HG02642 (cell line): ENCODE results near the gene PEX26.
"Not testable (repeated sequence)": the region's sequence is repeated elsewhere in the genome, so short reads cannot be mapped to it uniquely, and the experiment has no call there.

ENCODE experiments used
- ATAC-seq: cut with Tn5 transposase; IDR thresholded peaks from one replicate; pipeline ENCODE4 v1.9.1; 2021; ENCODE audit warnings: mild to moderate bottlenecking; ENCODE audit not compliant: unreplicated experiment, poor library complexity

Gene PEX26

GRCh38 chr22:18070556-18071306, 7.1 kb upstream of the PEX26 start:
- no peak for ATAC-seq

GRCh38 chr22:18071307-18071967, 6.4 kb upstream of the PEX26 start:
- not testable (repeated sequence) for ATAC-seq

GRCh38 chr22:18071968-18072310, 5.9 kb upstream of the PEX26 start:
- ATAC-seq = no peak

GRCh38 chr22:18073467-18073866, 4.3 kb upstream of the PEX26 start:
- no peak for ATAC-seq

GRCh38 chr22:18073927-18074326, 3.9 kb upstream of the PEX26 start:
- not testable (repeated sequence) for ATAC-seq

GRCh38 chr22:18075101-18075719, 2.6 kb upstream of the PEX26 start:
- no peak for ATAC-seq

- no peak for ATAC-seq
Observed at GRCh38 chr22:18075720-18076497, 1.9 kb upstream of the PEX26 start.

- ATAC-seq = peak; percentile 7
Observed at GRCh38 chr22:18077087-18077638, 627 bp upstream of the PEX26 start.

- peak; percentile 31 for ATAC-seq
Observed at GRCh38 chr22:18078329-18079041, 695 bp downstream of the PEX26 start.

GRCh38 chr22:18079706-18080233, 2.0 kb downstream of the PEX26 start:
- ATAC-seq = no peak

GRCh38 chr22:18081416-18081815, 3.6 kb downstream of the PEX26 start:
- no peak for ATAC-seq

- no peak for ATAC-seq
Observed at GRCh38 chr22:18082467-18082866, 4.7 kb downstream of the PEX26 start.

- ATAC-seq = no peak
Observed at GRCh38 chr22:18083406-18083805, 5.6 kb downstream of the PEX26 start.

GRCh38 chr22:18085188-18085587, 7.4 kb downstream of the PEX26 start:
- ATAC-seq = no peak

GRCh38 chr22:18087350-18087855, 9.6 kb downstream of the PEX26 start:
- ATAC-seq = no peak

- no peak for ATAC-seq
Observed at GRCh38 chr22:18088825-18089568, 11.2 kb downstream of the PEX26 start.

- ATAC-seq = no peak
Observed at GRCh38 chr22:18090286-18090685, 12.5 kb downstream of the PEX26 start.

- ATAC-seq = no peak
Observed at GRCh38 chr22:18091478-18091877, 13.7 kb downstream of the PEX26 start.
